ENCODE measurements around the gene CARMIL3. TPM values are rescaled to one million over a fixed set of nuclear protein-coding genes. Genes with fewer than 3 reads are reported as not detected.
A peak's percentile ranks its signal among the peaks of the same experiment; 100 is the strongest.

CARMIL3 gene
- total and polyA plus RNA-seq, 2 of the 8 experiments (the other 6 are each of a cell fraction or from before 2014, with no cell fraction given): 6.0 to 9.0 TPM

- H3K79me2 ChIP-seq (ENCODE audit: control insufficient read depth in 1 of 2, insufficient read depth in 2 of 2, low read length in 2 of 2): no peaks in the 10 kb centered on the region
- H3K27me3 ChIP-seq (replicated peaks in 1 of 4; ENCODE audit: control insufficient read depth in 3 of 4, extremely low read depth in 1 of 4, insufficient read depth in 3 of 4, low read length in 3 of 4): no peaks in the 10 kb centered on the region; a peak in 1 of 7 replicates
- H3K9me3 ChIP-seq (ENCODE audit: insufficient read depth in 2 of 2, low read depth in 1 of 2, low read length in 1 of 2): no peaks in the 10 kb centered on the region
- no peak overlapping the region for H3K4ac ChIP-seq (replicated peaks; ENCODE audit: insufficient read length, low read depth, low read length)
- no peaks in the 10 kb centered on the region for H3K4me1 ChIP-seq (replicated peaks in 1 of 4; ENCODE audit: control insufficient read depth in 3 of 4, insufficient read depth in 4 of 4, low read length in 3 of 4)
- no peak overlapping the region for H3K4me3 ChIP-seq (ENCODE audit: extremely low read depth in 1 of 4, insufficient read depth in 2 of 4, low read depth in 3 of 4, low read length in 4 of 4)
- no peak overlapping the region for H2BK5ac ChIP-seq (ENCODE audit: low read depth, low read length)
- no peak overlapping the region for H3K9ac ChIP-seq (replicated peaks in 1 of 4; ENCODE audit: extremely low read depth in 1 of 4, low read depth in 3 of 4, low read length in 3 of 4)
- H2BK20ac ChIP-seq (ENCODE audit: low read length): no peak overlapping the region
- no peak overlapping the region for H3K56ac ChIP-seq (replicated peaks; ENCODE audit: insufficient read length, low read depth, low read length)
- H4K91ac ChIP-seq (replicated peaks; ENCODE audit: insufficient read length, low read length): no peak overlapping the region
- no peak overlapping the region for H4K5ac ChIP-seq (ENCODE audit: insufficient read length, low read depth, low read length)
- H4K20me1 ChIP-seq (replicated peaks in 1 of 2; ENCODE audit: control insufficient read depth in 1 of 2, insufficient read depth in 2 of 2, low read length in 2 of 2): no peaks in the 10 kb centered on the region
- H3K79me1 ChIP-seq (ENCODE audit: low read depth, low read length): no peaks in the 10 kb centered on the region
- FAIRE-seq: no peak
- 0 out of 2 replicates have a peak overlapping the region, but pooled peaks have one; percentile 75 for H2BK15ac ChIP-seq (ENCODE audit: low read length)
- no peak overlapping the region for H3K27ac ChIP-seq (ENCODE audit: low read depth, low read length)
- no peak overlapping the region for H3K23ac ChIP-seq (ENCODE audit: insufficient read length)
- H3K18ac ChIP-seq (ENCODE audit: extremely low read depth, low read length): no peak overlapping the region
- no peak overlapping the region for H3K14ac ChIP-seq (ENCODE audit: insufficient read length)
- WGBS, 2 experiments (ENCODE audit: extremely low coverage in 1 of 2, insufficient coverage in 1 of 2, insufficient read length in 1 of 2, insufficient replicate concordance in 2 of 2, low coverage in 1 of 2, low lambda C conversion rate in 2 of 2, missing lambda C conversion rate in 1 of 2): 90% methylated on average over 10 of the region's 10 CpGs; no CpG with 5 or more reads in 1 of the 2 experiments
- H2AFZ ChIP-seq (ENCODE audit: low read length): no peak overlapping the region
- no peaks in the 10 kb centered on the region for H3K36me3 ChIP-seq (ENCODE audit: control insufficient read depth in 2 of 4, insufficient read depth in 4 of 4, low read length in 3 of 4)
- H3K4me2 ChIP-seq (ENCODE audit: insufficient read depth in 1 of 2, low read depth in 2 of 2, low read length in 2 of 2): no peak overlapping the region
- TF ChIP-seq ASH2L (IDR thresholded peaks at IDR 0.05; ENCODE audit: low read length) (no peak), RBBP5 (IDR thresholded peaks at IDR 0.05; ENCODE audit: borderline replicate concordance, low read depth, low read length) (no peak), CTCF (IDR thresholded peaks at IDR 0.05; ENCODE audit: control extremely low read depth in 1 of 3, insufficient read depth in 1 of 3, low read depth in 1 of 3, low read length in 3 of 3) (no peak), CBX5 (IDR thresholded peaks at IDR 0.05; ENCODE audit: low read depth, low read length) (no peak), EGR1 (IDR thresholded peaks at IDR 0.05; ENCODE audit: borderline replicate concordance, low read depth, low read length) (no peak), RNF2 (IDR thresholded peaks at IDR 0.05; ENCODE audit: borderline replicate concordance, low read depth, low read length, missing control alignments, poor library complexity, severe bottlenecking) (no peak)
- no peaks in the 10 kb centered on the region for H3K23me2 ChIP-seq (ENCODE audit: low read depth, low read length)
- ChIA-PET POLR2A (ENCODE audit: partially characterized antibody) (interaction anchor here (1.2 to 27.2 kb wide), 6 partner anchors 9 to 91 kb away, joined by 4 to 626 read pairs (median 11); partner anchors contain the start of genes IRF9 and PCK2), CTCF (ENCODE audit: partially characterized antibody) (interaction anchor here (0.7 to 23.8 kb wide), 13 partner anchors 9 to 371 kb away, joined by 3 to 316 read pairs (median 5); partner anchors contain the start of genes CARMIL3, DHRS4, IRF9 and PCK2)
- no peak overlapping the region for H4K8ac ChIP-seq (ENCODE audit: extremely low read depth, insufficient read depth, low read length)
- no peak for DNase-seq (ENCODE audit: low read depth in 1 of 2, low spot score in 2 of 2)
- H2BK120ac ChIP-seq (replicated peaks; ENCODE audit: low read depth, low read length): no peak overlapping the region
- H2AK5ac ChIP-seq (ENCODE audit: low read depth, low read length): 0 out of 2 replicates have a peak overlapping the region, but pooled peaks have one; percentile 57
- H2BK12ac ChIP-seq (ENCODE audit: low read depth, low read length): 0 out of 2 replicates have a peak overlapping the region, but pooled peaks have one; percentile 50
These were observed 18.7 kb downstream of the CARMIL3 start for GRCh38 chr14:24070285-24071143.

All from H1 (cell line).